ENCODE measurements around the gene RSPH3. TPM values are rescaled to one million over a fixed set of nuclear protein-coding genes. Genes with fewer than 3 reads are reported as not detected.

RSPH3 gene
- total RNA-seq, result 10 to 100 TPM in 2 of 4 donors, 1 to 10 TPM in 2; 8.0 to 13.2 (median 11.2) TPM

DNA sequence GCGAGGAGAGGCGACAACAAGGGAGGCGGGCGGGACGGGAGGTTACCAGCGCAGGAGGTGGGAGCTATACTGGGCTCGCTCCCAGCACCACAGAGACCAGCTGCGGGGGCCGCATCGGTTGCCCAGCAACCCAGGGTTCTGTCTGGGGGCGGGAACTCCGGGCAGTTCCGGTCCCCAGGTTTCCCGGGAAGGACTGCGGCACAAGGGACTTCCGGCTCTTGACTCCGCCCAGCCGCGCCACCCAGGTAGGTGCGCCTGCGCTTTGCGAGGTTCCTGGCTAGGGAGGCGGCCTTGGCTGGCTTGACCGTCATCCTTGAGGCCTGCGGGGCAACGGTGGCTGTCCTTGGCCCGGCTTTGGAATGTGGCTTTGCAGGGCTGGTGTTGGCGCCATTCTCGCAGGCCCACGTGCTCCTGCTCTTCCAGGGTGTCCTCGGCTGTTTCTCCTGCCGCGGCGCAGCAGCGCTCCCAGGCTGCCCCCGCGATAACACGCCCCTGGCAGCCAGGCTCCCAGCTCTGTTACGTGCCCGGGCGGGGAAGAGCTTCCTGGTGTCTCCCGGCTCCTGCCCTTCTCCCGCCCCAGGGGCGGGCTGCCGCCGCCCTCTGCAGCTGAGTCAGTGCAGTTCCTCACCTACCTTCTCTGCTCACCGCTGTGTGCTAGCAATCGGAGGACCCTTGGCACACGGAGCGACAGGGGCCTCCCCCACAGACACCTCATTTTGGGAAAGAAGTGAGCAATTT lies at the start of gene RSPH3:
Gene RSPH3 (minus strand): TSS at position 537 of the 738 bp plus-strand sequence. CDS start 652 bp downstream, outside the sequence.
- TF ChIP-seq POLR2A (IDR thresholded peaks at IDR 0.05), result peak in 3 of 4 donors; percentile 30 to 82 (median 38)
- TF ChIP-seq, protein P1, sequence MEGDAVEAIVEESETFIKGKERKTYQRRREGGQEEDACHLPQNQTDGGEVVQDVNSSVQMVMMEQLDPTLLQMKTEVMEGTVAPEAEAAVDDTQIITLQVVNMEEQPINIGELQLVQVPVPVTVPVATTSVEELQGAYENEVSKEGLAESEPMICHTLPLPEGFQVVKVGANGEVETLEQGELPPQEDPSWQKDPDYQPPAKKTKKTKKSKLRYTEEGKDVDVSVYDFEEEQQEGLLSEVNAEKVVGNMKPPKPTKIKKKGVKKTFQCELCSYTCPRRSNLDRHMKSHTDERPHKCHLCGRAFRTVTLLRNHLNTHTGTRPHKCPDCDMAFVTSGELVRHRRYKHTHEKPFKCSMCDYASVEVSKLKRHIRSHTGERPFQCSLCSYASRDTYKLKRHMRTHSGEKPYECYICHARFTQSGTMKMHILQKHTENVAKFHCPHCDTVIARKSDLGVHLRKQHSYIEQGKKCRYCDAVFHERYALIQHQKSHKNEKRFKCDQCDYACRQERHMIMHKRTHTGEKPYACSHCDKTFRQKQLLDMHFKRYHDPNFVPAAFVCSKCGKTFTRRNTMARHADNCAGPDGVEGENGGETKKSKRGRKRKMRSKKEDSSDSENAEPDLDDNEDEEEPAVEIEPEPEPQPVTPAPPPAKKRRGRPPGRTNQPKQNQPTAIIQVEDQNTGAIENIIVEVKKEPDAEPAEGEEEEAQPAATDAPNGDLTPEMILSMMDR (IDR thresholded peaks at IDR 0.05), result peak in 4 of 6 experiments; percentile 20 to 38 (median 31)
- Histone ChIP-seq H3K36me3 (no peaks in the 10 kb centered on the region), H3K27ac (peak within 1 kb of the TSS; percentile 88 to 96 (median 90)), H3K4me1 (peaks cover 3 to 59% (median 16%) of the 10 kb centered on the region in 3 donors), H3K4me3 (peak within 1 kb of the TSS; percentile 79 to 93 (median 87)), H3K27me3 (no peaks in the 10 kb centered on the region), H3K9me3 (no peaks in the 10 kb centered on the region)
- DNase-seq, result peak; percentile 47
- 0% methylated on average over 11 of the region's 50 CpGs for WGBS, 2 donors
- intact Hi-C loops (cut with DNase I), result no loop called here

GRCh38 chr6:159047891-159048685 lies 48.1 kb upstream of the RSPH3 start:
- Histone ChIP-seq H3K27ac (no peak overlapping the region), H3K36me3 (no peaks in the 10 kb centered on the region), H3K4me1 (peaks cover 0 to 2% (median 0%) of the 10 kb centered on the region in 3 donors), H3K9me3 (no peaks in the 10 kb centered on the region), H3K27me3 (peaks cover 0 to 5% (median 0%) of the 10 kb centered on the region in 4 donors), H3K4me3 (no peak overlapping the region)
- WGBS, 2 donors, result 63 to 67% methylated on average over 10 of the region's 10 CpGs
- DNase-seq, result no peak
- intact Hi-C loops (cut with DNase I), result no loop called here
- TF ChIP-seq, protein P1 (IDR thresholded peaks at IDR 0.05), result no peak
- no peak for TF ChIP-seq POLR2A (IDR thresholded peaks at IDR 0.05)

DNA sequence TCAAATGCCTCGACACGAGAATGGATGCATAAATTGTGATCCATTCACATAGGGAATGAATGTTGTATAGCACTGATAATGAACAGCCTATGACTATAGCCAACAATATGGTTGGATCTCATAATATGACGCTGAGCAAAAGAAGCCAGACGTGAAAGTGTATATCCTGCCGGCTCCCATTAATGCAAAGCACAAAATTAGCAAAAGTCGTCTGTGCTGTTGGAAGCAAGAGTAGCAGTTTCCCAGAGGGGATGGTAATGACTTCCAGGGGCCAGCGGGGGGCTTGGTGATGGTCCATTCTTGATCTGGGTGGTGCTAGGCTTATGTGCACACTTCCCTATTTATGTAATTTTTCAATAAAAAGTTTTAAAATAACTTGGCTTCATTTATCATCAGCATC lies 45.8 kb upstream of the RSPH3 start:
- Histone ChIP-seq H3K4me1 (peaks cover 0 to 23% (median 8%) of the 10 kb centered on the region in 3 donors), H3K27ac (no peak overlapping the region), H3K27me3 (peaks cover 0 to 5% (median 0%) of the 10 kb centered on the region in 4 donors), H3K9me3 (no peaks in the 10 kb centered on the region), H3K4me3 (no peak overlapping the region), H3K36me3 (no peaks in the 10 kb centered on the region)
- 72 to 75% methylated on average over 7 of the region's 7 CpGs for WGBS, 2 donors
- TF ChIP-seq POLR2A (IDR thresholded peaks at IDR 0.05), result no peak
- TF ChIP-seq, protein P1 (IDR thresholded peaks at IDR 0.05), result no peak
- DNase-seq, result no peak
- intact Hi-C loops (cut with DNase I), result no loop called here

- peak within 1 kb of the TSS in 3 of 4 donors; percentile 49 to 82 (median 56) for H3K27ac ChIP-seq
- peaks cover 0 to 5% (median 0%) of the 10 kb centered on the region in 4 donors for H3K27me3 ChIP-seq
- peak within 1 kb of the TSS in 3 of 4 donors; percentile 28 to 52 (median 32) for H3K4me3 ChIP-seq
- 29 to 45% methylated on average over 14 to 15 of the region's 15 CpGs for WGBS, 2 donors
- no peaks in the 10 kb centered on the region for H3K36me3 ChIP-seq
- no peaks in the 10 kb centered on the region for H3K9me3 ChIP-seq
- no peak for DNase-seq
- peaks cover 0 to 30% (median 8%) of the 10 kb centered on the region in 3 donors for H3K4me1 ChIP-seq
- intact Hi-C loops (cut with DNase I), result no loop called here
- TF ChIP-seq POLR2A (IDR thresholded peaks at IDR 0.05), result peak in 3 of 4 donors; percentile 69 to 89 (median 70)
- TF ChIP-seq, protein P1 (IDR thresholded peaks at IDR 0.05), result no peak
Measured at GRCh38 chr6:159044899-159045727, 45.1 kb upstream of the RSPH3 start, which contains the start of gene TAGAP. Gene TAGAP (minus strand): TSS chr6:159044991. CDS start chr6:159044146, 845 bp downstream.
